HG02763 (cell line): Measurements from ENCODE around the gene MEIKIN.

ENCODE experiments used
- ATAC-seq: cut with Tn5 transposase; IDR thresholded peaks from one replicate; pipeline ENCODE4 v1.9.1; 2021; ENCODE audit warnings: mild to moderate bottlenecking, moderate library complexity; ENCODE audit not compliant: unreplicated experiment

Gene MEIKIN

DNA sequence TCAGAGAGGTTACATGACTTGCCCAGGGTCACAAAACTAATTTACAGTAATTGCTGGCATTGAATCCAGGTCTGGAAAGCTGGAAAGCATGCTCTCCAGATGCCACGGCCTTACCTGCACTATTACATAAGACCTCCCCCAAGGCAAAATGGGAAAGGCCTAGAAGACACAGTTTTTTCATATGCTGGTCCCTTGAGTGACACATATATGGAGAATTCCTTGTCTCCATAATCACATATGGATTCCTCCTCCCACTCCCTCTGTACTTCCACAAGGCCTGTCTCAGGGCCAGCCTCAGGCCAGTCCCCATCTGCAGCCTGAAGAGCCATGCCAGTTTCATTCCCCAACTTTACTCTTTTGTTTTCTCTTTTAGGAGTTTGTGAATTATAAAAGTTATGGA is 28.6 kb upstream of the MEIKIN start:
- no peak for ATAC-seq

DNA sequence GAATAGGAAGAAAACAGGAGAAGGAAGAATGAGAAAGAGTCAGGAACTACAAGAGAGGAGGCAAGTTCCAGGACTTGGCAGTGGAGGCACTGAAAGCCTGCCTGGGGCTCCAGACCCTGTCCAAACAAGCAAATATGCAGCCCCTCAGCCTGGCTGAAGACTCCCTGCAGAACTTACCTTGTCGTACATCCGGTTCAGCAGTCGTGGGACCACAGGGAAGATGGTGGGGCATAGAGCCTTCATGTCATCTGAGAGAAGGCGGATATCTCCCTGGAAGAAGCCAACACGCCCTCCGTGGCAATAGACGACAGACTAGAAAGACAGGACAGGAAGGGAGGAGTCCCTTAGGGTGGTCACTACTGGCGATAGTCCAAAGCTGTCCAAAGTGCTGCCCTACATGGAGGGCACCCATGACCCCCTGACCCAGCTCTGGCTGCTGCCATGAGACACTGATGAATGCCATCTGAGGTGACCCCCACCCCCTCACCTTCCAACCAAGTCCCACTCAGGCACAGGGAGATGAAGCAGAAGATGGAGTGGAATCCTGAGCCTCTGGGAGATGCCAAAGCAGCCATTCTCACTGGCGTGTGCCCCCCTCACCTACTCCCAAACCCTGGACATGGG is 27.7 kb upstream of the MEIKIN start:
- no peak for ATAC-seq

GRCh38 chr5:131968396-131968954 is 23.0 kb upstream of the MEIKIN start:
- no peak for ATAC-seq

GRCh38 chr5:131966551-131966950 is 21.1 kb upstream of the MEIKIN start:
- no peak for ATAC-seq

- ATAC-seq: no peak
These were observed 20.5 kb upstream of the MEIKIN start for GRCh38 chr5:131965826-131966415.

DNA sequence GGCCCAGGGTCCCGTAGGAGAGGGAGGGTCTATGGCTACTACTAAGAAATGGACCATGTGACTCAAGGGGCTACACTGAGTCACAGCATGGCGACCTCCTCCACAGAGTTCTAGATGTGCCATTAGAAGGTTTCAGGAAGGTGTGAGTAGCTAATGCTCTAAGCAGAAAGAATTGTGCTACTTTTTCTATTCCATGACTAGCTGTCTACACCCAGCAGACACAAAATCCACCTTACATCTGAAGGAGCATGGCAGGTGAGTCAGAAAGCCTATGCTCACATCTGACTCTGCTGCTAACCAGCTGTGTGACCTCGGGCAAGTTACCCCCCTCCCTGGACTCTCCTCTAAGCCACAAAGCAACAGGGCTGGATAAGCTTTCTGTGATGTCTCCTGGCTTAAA is 14.4 kb upstream of the MEIKIN start:
- ATAC-seq: no peak

DNA sequence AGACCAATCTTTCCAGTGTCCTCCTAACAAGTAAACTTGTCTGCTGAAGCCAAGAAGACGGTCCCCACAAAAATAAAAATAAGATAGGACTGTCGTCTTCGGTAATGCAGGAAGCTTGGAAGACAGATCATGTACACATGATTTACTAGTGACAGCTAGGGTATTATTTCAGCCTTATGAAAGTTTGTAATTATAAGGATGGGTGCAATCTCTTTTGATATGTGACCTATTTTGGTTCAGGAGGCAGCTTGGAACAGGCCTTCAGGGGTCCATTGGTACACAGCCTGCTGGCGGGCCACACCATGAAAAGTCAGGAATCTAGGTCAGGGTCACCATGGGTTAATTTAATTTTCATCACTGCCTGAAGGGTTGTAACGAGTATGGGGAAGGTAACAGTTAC is 13.7 kb upstream of the MEIKIN start:
- no peak for ATAC-seq

- ATAC-seq: no peak
These were observed 12.4 kb upstream of the MEIKIN start for GRCh38 chr5:131957721-131958441.

DNA sequence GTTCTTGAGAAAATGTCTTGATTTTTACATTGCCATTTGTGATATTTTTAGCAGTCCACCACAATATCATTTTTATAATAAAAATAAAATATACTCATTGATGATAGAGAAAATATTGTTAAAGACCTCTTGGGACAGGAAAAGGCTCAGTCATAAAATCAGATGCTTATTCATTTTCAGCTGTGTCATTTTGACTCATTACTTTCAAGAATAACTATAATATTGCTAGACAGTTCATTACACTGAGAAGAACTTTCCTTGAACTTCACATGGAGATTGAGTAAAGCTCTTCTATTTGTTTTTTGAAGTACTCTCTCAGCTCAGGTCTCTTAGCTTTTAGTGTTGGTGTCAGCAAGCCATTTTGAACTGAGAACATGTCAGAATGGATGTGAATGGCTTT is 8.5 kb upstream of the MEIKIN start:
- ATAC-seq: no peak

DNA sequence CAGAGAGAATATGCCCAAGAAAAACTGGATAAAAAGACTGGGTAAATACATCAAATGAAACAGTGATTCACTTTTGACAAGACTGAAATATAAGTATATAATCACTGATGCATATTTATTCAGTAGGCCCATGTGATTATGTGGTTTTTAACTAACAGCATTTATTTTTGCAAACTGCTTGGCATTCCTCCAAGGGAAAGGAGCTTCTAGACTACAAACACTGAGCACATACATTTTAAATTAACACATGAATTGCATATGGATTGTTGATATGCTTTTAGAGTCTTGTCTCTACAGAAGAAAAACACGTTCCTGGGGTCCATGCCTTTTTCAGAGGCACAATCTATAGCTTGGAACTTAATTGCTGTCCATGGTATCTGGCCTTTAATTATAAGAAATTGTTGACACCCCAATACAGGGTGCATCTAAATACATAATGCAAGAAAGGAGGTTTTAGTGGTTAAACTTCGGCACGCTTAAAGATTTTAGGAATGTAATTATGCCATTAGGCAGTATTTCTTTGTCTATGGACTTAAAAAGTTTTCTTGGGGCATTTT is 6.9 kb upstream of the MEIKIN start:
- no peak for ATAC-seq

DNA sequence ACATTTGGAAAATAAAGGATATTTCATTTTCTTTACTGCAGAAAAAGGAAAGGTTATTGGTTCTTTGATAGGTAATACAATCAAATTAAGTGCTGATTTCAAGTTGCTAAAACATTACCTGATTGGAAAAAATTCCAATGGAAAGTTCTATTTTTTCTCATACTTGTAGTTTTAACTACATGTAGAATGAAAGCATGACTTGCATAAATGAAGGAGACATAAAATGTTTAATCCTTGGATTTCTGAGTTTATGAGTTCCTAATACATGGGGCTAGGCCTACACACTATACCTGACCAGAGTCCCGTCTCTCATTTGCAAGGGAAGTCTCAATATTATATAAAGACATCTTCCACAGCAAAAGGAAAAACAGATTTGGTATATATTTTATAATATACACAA is 5.2 kb upstream of the MEIKIN start:
- ATAC-seq: no peak

- ATAC-seq: no peak
These were observed 2.0 kb upstream of the MEIKIN start for GRCh38 chr5:131947445-131947844.

DNA sequence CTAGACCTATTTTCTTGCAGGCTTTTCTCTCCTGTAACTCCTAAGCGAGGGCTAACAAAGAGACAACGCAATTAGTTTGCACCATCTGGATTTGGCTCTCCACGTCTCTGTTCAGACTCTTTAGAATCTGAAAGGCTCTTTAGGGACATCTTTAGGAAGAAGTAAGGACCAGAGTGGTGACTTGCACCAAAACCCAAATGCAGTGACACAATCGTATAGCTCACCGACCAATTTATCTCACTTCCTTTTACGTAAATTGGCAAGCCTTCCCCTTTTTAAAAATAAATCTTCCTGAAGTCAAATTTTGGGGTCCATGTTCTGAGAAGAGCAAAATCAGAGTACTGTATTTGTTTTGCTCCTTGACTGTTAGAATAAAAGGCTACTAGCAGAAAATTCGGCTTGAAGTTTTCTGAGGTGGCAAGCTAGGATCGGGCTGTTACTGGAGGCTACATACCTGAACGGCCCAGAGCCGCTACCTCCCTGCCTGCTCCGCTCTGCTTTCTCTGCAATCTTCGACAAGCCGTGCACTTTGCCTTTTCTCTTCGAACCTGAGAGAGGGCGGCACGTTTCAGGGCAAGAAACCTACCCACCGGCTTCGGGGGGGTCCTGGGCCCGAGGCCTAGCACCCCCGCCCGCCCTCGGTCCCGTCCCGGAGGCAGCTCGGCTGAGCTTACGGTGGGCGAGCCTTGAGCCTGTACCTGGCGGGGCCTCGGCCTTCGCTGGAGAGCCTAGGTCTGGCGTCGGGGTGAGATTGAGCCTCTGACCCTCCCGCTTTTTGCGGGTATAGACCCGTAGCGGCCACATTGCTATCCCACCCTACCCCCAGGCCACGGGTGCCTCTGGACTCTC is 537 bp downstream of the MEIKIN start:
- ATAC-seq: no peak

GRCh38 chr5:131943916-131944315 is 1.5 kb downstream of the MEIKIN start:
- no peak for ATAC-seq

DNA sequence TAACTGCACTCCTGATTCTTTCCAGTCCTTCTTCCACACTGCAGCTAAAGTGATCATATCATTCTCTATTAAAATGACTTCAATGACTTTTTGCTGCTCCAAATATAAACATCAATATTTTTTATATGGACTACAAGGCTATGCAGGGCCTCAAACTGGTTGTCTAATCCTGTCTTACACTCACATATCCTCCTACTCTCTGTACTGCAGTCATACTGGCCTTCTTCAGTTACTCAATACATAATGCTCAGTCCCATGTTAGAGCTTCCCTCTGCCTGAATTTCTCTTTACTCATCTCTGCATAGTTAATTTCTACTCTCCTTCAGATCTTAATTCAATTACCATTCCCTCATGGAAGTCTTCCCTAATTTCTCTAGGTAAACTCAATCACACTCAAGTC is 3.4 kb downstream of the MEIKIN start:
- ATAC-seq: no peak

- ATAC-seq: no peak
These were observed 5.6 kb downstream of the MEIKIN start for GRCh38 chr5:131939690-131940345.

DNA sequence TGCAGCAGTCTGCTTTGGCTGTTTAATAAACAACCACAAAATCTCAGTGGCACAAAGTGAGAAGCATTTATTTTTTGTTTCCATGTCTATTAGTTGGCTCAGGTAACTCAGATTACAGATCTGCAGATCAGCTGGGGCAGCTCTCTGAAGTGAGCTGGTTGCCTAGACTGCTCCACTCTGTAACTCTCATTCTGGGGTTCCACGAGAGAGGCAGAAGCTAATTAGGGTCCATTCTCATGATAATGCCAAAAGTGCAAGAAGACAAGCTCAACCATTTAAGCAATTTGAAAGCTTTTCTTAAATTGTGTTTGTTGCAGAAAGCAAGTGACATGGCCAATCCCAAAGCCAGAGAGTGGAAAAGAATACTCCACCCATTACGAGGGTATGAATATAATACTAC is 13.2 kb downstream of the MEIKIN start:
- no peak for ATAC-seq

- ATAC-seq: no peak
These were observed 16.5 kb downstream of the MEIKIN start for GRCh38 chr5:131928957-131929356.

- no peak for ATAC-seq
These were observed 19.3 kb downstream of the MEIKIN start for GRCh38 chr5:131926168-131926567.

DNA sequence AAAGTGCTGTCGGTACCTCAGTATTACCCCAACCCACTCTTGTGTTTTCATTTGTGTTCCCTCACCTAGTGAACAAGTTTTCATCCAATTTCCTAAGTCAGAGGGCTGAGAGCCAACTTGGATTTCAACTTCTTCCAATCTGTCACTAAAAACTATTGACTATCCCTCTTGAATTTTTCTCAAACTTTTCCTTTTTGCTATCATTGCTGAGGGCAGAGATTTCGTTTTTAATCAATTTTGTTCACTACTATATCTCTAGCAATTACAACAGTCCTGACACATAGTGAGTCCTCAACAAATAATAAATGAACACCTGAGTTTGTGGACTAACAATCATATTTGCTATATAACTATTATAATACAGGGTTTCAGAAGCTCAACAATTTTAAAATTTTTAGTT is 29.0 kb downstream of the MEIKIN start:
- ATAC-seq: no peak
